ENCODE results near the gene ATP6V0A1.
A peak's percentile ranks its signal among the peaks of the same experiment; 100 is the strongest.

The ATP6V0A1 gene

DNA sequence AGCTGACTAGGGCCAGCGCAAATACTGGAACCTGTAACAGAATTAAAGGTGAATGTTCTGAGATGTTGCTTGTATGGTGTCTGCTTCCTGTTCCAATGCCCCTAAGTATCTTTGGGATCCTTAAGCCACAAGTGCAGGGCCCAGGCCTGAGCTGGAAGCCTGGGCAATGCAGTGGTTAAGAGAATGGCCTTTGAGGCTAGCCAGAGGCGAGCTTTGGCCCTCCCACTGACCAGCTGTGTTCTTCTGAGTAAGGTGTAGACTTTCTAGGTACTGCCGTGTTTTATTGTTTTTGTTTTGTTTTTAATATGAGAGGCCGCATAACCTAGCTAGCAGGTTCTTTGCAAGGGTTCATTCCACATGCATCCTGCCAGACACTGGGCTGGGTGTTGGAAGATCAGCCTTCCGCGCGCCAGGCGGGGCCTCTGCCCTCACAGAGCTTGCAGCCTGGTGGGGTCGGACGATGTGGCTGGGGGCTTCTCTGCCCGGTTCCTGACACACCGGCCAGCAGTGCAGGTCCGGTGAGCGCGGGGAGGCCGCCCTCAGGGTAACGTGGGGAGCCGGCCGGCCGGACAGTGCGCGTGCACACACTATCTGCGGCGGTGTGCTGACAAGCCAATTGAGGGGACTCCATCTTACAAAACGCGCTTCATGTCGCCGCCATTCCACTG is 107.7 kb downstream of the ATP6V0A1 start:
- peak overlapping the region; percentile 92 for H3K4me3 ChIP-seq (ENCODE audit: low read depth, low read length)
- DNase-seq (ENCODE audit: low read depth) = no peak
- TF ChIP-seq, protein P1, sequence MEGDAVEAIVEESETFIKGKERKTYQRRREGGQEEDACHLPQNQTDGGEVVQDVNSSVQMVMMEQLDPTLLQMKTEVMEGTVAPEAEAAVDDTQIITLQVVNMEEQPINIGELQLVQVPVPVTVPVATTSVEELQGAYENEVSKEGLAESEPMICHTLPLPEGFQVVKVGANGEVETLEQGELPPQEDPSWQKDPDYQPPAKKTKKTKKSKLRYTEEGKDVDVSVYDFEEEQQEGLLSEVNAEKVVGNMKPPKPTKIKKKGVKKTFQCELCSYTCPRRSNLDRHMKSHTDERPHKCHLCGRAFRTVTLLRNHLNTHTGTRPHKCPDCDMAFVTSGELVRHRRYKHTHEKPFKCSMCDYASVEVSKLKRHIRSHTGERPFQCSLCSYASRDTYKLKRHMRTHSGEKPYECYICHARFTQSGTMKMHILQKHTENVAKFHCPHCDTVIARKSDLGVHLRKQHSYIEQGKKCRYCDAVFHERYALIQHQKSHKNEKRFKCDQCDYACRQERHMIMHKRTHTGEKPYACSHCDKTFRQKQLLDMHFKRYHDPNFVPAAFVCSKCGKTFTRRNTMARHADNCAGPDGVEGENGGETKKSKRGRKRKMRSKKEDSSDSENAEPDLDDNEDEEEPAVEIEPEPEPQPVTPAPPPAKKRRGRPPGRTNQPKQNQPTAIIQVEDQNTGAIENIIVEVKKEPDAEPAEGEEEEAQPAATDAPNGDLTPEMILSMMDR (IDR thresholded peaks at IDR 0.05; ENCODE audit: control insufficient read depth, extremely low read depth, insufficient read depth) = no peak

DNA sequence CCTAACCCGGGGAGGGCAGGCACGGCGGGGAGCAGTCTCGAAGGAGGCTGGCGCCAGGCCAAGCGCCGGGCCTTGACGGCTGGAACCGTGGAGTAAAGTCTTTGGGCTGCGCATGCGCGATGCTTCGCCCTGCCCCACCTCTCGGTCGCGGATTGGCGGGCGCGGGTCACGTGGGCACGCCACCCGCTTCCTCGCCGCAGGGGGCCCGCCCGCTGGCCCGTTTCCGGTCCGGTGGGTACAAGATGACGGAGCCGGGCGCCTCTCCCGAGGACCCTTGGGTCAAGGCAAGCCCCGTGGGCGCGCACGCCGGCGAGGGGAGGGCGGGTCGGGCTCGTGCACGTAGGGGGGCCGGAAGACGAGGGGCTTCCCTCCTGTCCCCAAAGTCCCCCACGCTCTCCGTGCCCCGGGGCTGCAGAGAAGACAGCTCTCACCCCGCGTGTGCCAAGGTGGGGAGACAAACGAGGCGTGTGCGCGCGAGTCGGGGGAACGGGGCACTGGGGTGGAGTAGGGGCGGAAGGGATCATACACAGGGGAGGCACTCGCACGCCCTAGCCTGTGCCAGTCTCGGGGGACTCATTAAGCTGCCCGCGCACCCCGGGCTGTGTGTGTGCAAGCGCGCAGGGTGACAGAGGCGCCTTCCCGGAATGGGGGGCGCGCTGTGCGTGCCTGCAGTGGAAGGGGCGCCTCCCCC is 108.3 kb downstream of the ATP6V0A1 start, which contains the start of gene MLX:
MLX (plus strand) TSS at position 218 of the 691 bp plus-strand sequence; CDS start at position 243, 25 bp downstream.
- DNase-seq (ENCODE audit: low read depth) = peak; percentile 66
- H3K4me3 ChIP-seq (ENCODE audit: low read depth, low read length) = peak within 1 kb of the TSS; percentile 92
- TF ChIP-seq, protein P1 (IDR thresholded peaks at IDR 0.05; ENCODE audit: control insufficient read depth, extremely low read depth, insufficient read depth) = no peak

DNA sequence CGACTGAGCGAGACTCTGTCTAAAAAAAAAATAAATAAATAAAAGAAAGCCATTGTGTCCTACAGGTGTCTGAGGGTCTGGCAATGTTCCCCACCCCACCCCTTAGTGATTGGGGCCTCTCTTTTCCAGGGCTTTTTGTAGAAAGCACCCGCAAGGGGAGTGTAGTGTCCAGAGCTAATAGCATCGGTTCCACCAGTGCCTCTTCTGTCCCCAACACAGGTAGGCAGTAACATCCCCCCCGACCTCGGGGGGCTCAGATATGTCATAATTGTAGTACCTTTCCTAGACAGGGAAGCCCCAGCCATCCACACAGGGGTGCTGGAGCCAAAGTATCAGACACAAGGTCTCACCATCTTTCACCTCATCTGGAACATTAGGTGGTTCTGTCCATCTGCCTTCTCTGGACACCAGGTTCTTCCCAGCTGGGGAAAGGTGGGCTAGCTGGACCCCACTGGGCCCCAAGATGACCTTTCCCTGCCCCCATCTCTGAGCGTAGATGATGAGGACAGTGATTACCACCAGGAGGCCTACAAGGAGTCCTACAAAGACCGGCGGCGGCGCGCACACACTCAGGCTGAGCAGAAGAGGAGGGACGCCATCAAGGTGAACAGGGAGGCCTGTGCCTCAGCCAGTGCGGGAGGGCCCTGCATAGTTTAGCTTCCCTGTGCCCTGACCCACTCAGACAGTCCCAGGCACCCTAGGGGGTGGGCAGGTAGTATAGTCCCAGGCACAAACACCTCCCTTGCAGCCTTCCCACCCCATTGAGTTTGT is 109.8 kb downstream of the ATP6V0A1 start:
- DNase-seq (ENCODE audit: low read depth) = no peak
- TF ChIP-seq, protein P1 (IDR thresholded peaks at IDR 0.05; ENCODE audit: control insufficient read depth, extremely low read depth, insufficient read depth) = no peak
- no peak overlapping the region for H3K4me3 ChIP-seq (ENCODE audit: low read depth, low read length)

DNA sequence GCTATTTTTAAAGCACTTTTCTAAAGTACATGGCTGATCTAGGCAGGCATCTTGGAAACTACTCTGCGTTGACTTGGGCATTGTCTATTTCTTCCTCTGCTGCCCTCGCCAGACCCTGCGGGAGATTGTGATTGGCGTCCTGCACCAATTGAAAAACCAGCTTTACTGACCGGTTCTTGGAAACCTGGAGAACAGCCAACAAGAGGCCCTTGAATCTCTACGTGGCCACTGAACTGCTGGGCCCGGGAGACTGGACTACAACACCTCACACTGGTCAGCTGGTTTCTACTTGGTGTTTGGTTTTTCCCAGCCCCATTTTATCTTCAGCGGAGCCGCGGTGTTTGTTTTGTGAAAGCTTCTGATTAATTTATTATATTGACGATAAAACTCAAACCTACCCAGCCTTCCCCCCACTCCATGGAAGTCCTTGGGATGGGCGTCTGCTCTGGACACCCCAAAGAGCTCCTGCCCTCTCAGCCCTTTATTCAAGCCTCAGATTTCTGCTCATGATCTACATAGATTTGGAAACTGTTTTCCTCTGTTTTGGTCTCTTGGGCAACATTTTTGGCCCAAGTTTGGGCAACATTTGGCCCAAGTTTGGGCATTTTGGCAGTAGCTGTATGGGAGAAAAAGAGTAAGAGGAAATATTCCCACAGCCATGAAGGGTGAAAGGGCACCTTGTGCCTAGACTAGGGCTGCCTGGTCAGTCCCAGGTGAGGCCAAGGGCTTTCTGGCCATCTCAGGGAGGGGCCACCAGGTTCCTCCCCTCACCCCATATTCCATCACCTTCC is 113.0 kb downstream of the ATP6V0A1 start:
- TF ChIP-seq, protein P1 (IDR thresholded peaks at IDR 0.05; ENCODE audit: control insufficient read depth, extremely low read depth, insufficient read depth) = no peak
- H3K4me3 ChIP-seq (ENCODE audit: low read depth, low read length) = peak overlapping the region; percentile 4; the same call in 1 of the 2 replicates
- DNase-seq (ENCODE audit: low read depth) = peak; percentile 89

All from LNCaP clone FGC (cell line).